ENCODE measurements around the gene RAB40C. TPM values are rescaled to one million over a fixed set of nuclear protein-coding genes. Genes with fewer than 3 reads are reported as not detected.
"Not testable (repeated sequence)": the region's sequence is repeated elsewhere in the genome, so short reads cannot be mapped to it uniquely, and the experiment has no call there.

Gene RAB40C
- total RNA-seq, 1 donor from 2014 or later = 20.0 TPM

GRCh38 chr16:593406-593805 is 3.5 kb downstream of the RAB40C start:
- no peaks in the 10 kb centered on the region for H3K27me3 Mint-ChIP-seq (ENCODE audit: unreplicated experiment)
- H3K36me3 Mint-ChIP-seq (ENCODE audit: unreplicated experiment) = peaks cover 13% of the 10 kb centered on the region
- no peak for DNase-seq (ENCODE audit: extremely low spot score, unreplicated experiment)
- H3K9me3 Mint-ChIP-seq (ENCODE audit: unreplicated experiment) = no peaks in the 10 kb centered on the region
- no peak overlapping the region for H3K4me3 Mint-ChIP-seq (ENCODE audit: unreplicated experiment)
- peaks cover 28% of the 10 kb centered on the region for H3K4me1 Mint-ChIP-seq (ENCODE audit: unreplicated experiment)
- TF ChIP-seq CTCF (IDR thresholded peaks at IDR 0.05) = no peak
- peak overlapping the region; percentile 61 for H3K27ac Mint-ChIP-seq (ENCODE audit: unreplicated experiment)

GRCh38 chr16:593807-594206 is 3.9 kb downstream of the RAB40C start:
- no peak for TF ChIP-seq CTCF (IDR thresholded peaks at IDR 0.05)
- no peaks in the 10 kb centered on the region for H3K27me3 Mint-ChIP-seq (ENCODE audit: unreplicated experiment)
- H3K4me1 Mint-ChIP-seq (ENCODE audit: unreplicated experiment) = peaks cover 27% of the 10 kb centered on the region
- no peaks in the 10 kb centered on the region for H3K9me3 Mint-ChIP-seq (ENCODE audit: unreplicated experiment)
- no peak for DNase-seq (ENCODE audit: extremely low spot score, unreplicated experiment)
- H3K4me3 Mint-ChIP-seq (ENCODE audit: unreplicated experiment) = no peak overlapping the region
- peaks cover 13% of the 10 kb centered on the region for H3K36me3 Mint-ChIP-seq (ENCODE audit: unreplicated experiment)
- H3K27ac Mint-ChIP-seq (ENCODE audit: unreplicated experiment) = peak overlapping the region; percentile 61

GRCh38 chr16:595094-595528 is 5.2 kb downstream of the RAB40C start:
- no peak overlapping the region for H3K27ac Mint-ChIP-seq (ENCODE audit: unreplicated experiment)
- no peak for DNase-seq (ENCODE audit: extremely low spot score, unreplicated experiment)
- TF ChIP-seq CTCF (IDR thresholded peaks at IDR 0.05) = no peak
- peaks cover 27% of the 10 kb centered on the region for H3K4me1 Mint-ChIP-seq (ENCODE audit: unreplicated experiment)
- peaks cover 14% of the 10 kb centered on the region for H3K36me3 Mint-ChIP-seq (ENCODE audit: unreplicated experiment)
- no peaks in the 10 kb centered on the region for H3K27me3 Mint-ChIP-seq (ENCODE audit: unreplicated experiment)
- H3K4me3 Mint-ChIP-seq (ENCODE audit: unreplicated experiment) = no peak overlapping the region
- H3K9me3 Mint-ChIP-seq (ENCODE audit: unreplicated experiment) = no peaks in the 10 kb centered on the region

- no peak for DNase-seq (ENCODE audit: extremely low spot score, unreplicated experiment)
- no peaks in the 10 kb centered on the region for H3K27me3 Mint-ChIP-seq (ENCODE audit: unreplicated experiment)
- H3K36me3 Mint-ChIP-seq (ENCODE audit: unreplicated experiment) = peaks cover 14% of the 10 kb centered on the region
- H3K4me1 Mint-ChIP-seq (ENCODE audit: unreplicated experiment) = peaks cover 19% of the 10 kb centered on the region
- no peaks in the 10 kb centered on the region for H3K9me3 Mint-ChIP-seq (ENCODE audit: unreplicated experiment)
- TF ChIP-seq CTCF (IDR thresholded peaks at IDR 0.05) = no peak
- no peak overlapping the region for H3K27ac Mint-ChIP-seq (ENCODE audit: unreplicated experiment)
- H3K4me3 Mint-ChIP-seq (ENCODE audit: unreplicated experiment) = no peak overlapping the region
Measured at GRCh38 chr16:595942-596735, 6.3 kb downstream of the RAB40C start.

GRCh38 chr16:596736-597060 is 6.8 kb downstream of the RAB40C start:
- Mint-ChIP-seq H3K27me3 (ENCODE audit: unreplicated experiment) (no peaks in the 10 kb centered on the region), H3K4me1 (ENCODE audit: unreplicated experiment) (peaks cover 17% of the 10 kb centered on the region), H3K27ac (ENCODE audit: unreplicated experiment) (no peak overlapping the region), H3K36me3 (ENCODE audit: unreplicated experiment) (peaks cover 14% of the 10 kb centered on the region), H3K9me3 (ENCODE audit: unreplicated experiment) (no peaks in the 10 kb centered on the region), H3K4me3 (ENCODE audit: unreplicated experiment) (no peak overlapping the region)
- no peak for DNase-seq (ENCODE audit: extremely low spot score, unreplicated experiment)
- no peak for TF ChIP-seq CTCF (IDR thresholded peaks at IDR 0.05)

GRCh38 chr16:597655-598054 is 7.8 kb downstream of the RAB40C start:
- H3K27me3 Mint-ChIP-seq (ENCODE audit: unreplicated experiment); H3K9me3 Mint-ChIP-seq (ENCODE audit: unreplicated experiment); DNase-seq (ENCODE audit: extremely low spot score, unreplicated experiment); H3K4me3 Mint-ChIP-seq (ENCODE audit: unreplicated experiment); H3K27ac Mint-ChIP-seq (ENCODE audit: unreplicated experiment): not testable (repeated sequence)
- Mint-ChIP-seq H3K36me3 (ENCODE audit: unreplicated experiment) (peaks cover 14% of the 10 kb centered on the region), H3K4me1 (ENCODE audit: unreplicated experiment) (peaks cover 11% of the 10 kb centered on the region)
